Sigmoid colon (tissue), 7 donors: Measurements from ENCODE around the gene FUT7. TPM values are rescaled to one million over a fixed set of nuclear protein-coding genes. Genes with fewer than 3 reads are reported as not detected.

Experiments
- DNase-seq: peaks from one replicate; pipeline ENCODE4 v3.0.0-alpha.2; 2019
- H3K27ac ChIP-seq, 4 donors: fragments of 200-600 bp; sonication (generic); one replicate each; pipeline ENCODE4 v1.5.1; 2016 to 2019; ENCODE audit warnings: mild to moderate bottlenecking in 1 of 4
- H3K27me3 ChIP-seq, 3 donors: fragments of 200-600 bp; sonication (generic); one replicate each; pipeline ENCODE4 v1.5.1; 2019; ENCODE audit warnings: mild to moderate bottlenecking in 1 of 3
- H3K36me3 ChIP-seq, 4 donors: fragments of 200-600 bp; sonication (generic); one replicate each; pipeline ENCODE4 v1.5.1; 2016 to 2019
- H3K4me1 ChIP-seq, 4 donors: fragments of 200-600 bp; sonication (generic); one replicate each; pipeline ENCODE4 v1.5.1; 2017 to 2019
- H3K4me3 ChIP-seq, 4 donors: fragments of 200-600 bp; sonication (generic); one replicate each; pipeline ENCODE4 v1.5.1; 2017 to 2019; ENCODE audit warnings: mild to moderate bottlenecking in 2 of 4, moderate library complexity in 1 of 4
- H3K9me3 ChIP-seq, 4 donors: fragments of 200-600 bp in 3 of 4; sonication (generic) in 3 of 4; one replicate each; pipeline versions ENCODE4 v1.5.1 to v1.6.1; 2013 to 2019
- CTCF ChIP-seq, 4 experiments: fragments of 450-650 bp in 3 of 4; fragments of 200-600 bp in 1 of 4; IDR thresholded peaks; one replicate each; pipeline ENCODE4 v1.5.1; 2016 to 2019; ENCODE audit warnings: antibody characterized with exemption in 4 of 4, mild to moderate bottlenecking in 3 of 4, moderate library complexity in 2 of 4
- EP300 ChIP-seq, 4 donors: sonication (generic); formaldehyde crosslinking; IDR thresholded peaks; one replicate each; pipeline ENCODE4 v1.6.1; 2017; ENCODE audit warnings: antibody characterized with exemption in 4 of 4
- POLR2A ChIP-seq, 2 donors: fragments of 450-650 bp; IDR thresholded peaks; one replicate each; pipeline ENCODE4 v1.6.1; 2016; ENCODE audit warnings: antibody characterized with exemption in 2 of 2, mild to moderate bottlenecking in 2 of 2, moderate library complexity in 2 of 2
- POLR2AphosphoS5 ChIP-seq, 4 donors: sonication (generic); formaldehyde crosslinking; IDR thresholded peaks; one replicate each; pipeline ENCODE4 v1.6.1; 2017; ENCODE audit warnings: antibody characterized with exemption in 4 of 4
- WGBS, 2 donors: extraction: QIAGEN DNeasy Blood & Tissue Kit; methylation state at CpG; one replicate each; pipeline ENCODE4 v1.1.7; 2013; 5-methylcytosine and 5-hydroxymethylcytosine counted together
- intact Hi-C: fragments of 100-400 bp; cut with DNase I; formaldehyde crosslinking; loops from one replicate; pipeline ENCODE4 v1.15.1; 2023
- polyA plus RNA-seq, 3 donors: library from polyadenylated mRNA; stranded (reverse); fragments of 200-250 nt; gene quantifications; one replicate each; pipeline ENCODE4 v1.2.3, GENCODE V29; 2013
- total RNA-seq, 4 donors: library from RNA; depleted of rRNA; stranded (reverse); fragments of >200 nt; gene quantifications; one replicate each; pipeline ENCODE4 v1.1.0, GENCODE V29; 2016
- donor health status: healthy with polysubstance abuse.
- donor health status: Bipolar disorder and iron deficiency.
- donor health status: healthy.

Gene FUT7
- total and polyA plus RNA-seq, 7 donors = 0.36 to 1.3 (median 0.84) TPM; not detected in 3

- intact Hi-C loops = loop anchor here (5.0 kb wide), 1 partner anchor 39 kb away; the partner anchor contains the start of gene ABCA2
- 86 to 94% methylated on average over 26 of the region's 26 CpGs for WGBS, 2 donors
- H3K4me1 ChIP-seq = peaks cover 0 to 26% (median 18%) of the 10 kb centered on the region in 4 donors
Measured at GRCh38 chr9:137066096-137066861, 34.4 kb upstream of the FUT7 start.

GRCh38 chr9:137065336-137065967 lies 33.6 kb upstream of the FUT7 start:
- Histone ChIP-seq H3K36me3 (no peaks in the 10 kb centered on the region), H3K9me3 (no peaks in the 10 kb centered on the region), H3K27me3 (peaks cover 18 to 36% (median 32%) of the 10 kb centered on the region in 3 donors), H3K4me1 (peaks cover 0 to 22% (median 14%) of the 10 kb centered on the region in 4 donors), H3K4me3 (no peak overlapping the region), H3K27ac (no peak overlapping the region)
- 93 to 94% methylated on average over 23 of the region's 23 CpGs for WGBS, 2 donors
- no peak for DNase-seq
- intact Hi-C loops = loop anchor here (5.0 kb wide), 1 partner anchor 38 kb away; the partner anchor contains the start of gene ABCA2
- no peak for TF ChIP-seq POLR2A (IDR thresholded peaks at IDR 0.05)
- no peak for TF ChIP-seq EP300 (IDR thresholded peaks at IDR 0.05)
- no peak for TF ChIP-seq CTCF (IDR thresholded peaks at IDR 0.05)
- TF ChIP-seq POLR2AphosphoS5 (IDR thresholded peaks at IDR 0.05) = no peak

More at GRCh38 chr9:137066096-137066861, 34.4 kb upstream of the FUT7 start:
- no peak for DNase-seq
- Histone ChIP-seq H3K9me3 (no peaks in the 10 kb centered on the region), H3K27ac (no peak overlapping the region), H3K36me3 (no peaks in the 10 kb centered on the region), H3K4me3 (no peak overlapping the region), H3K27me3 (peaks cover 18 to 36% (median 32%) of the 10 kb centered on the region in 3 donors)
- TF ChIP-seq POLR2A (IDR thresholded peaks at IDR 0.05) (no peak), EP300 (IDR thresholded peaks at IDR 0.05) (no peak), POLR2AphosphoS5 (IDR thresholded peaks at IDR 0.05) (no peak), CTCF (IDR thresholded peaks at IDR 0.05) (no peak)

- WGBS, 2 donors = 89 to 94% methylated on average over 12 of the region's 12 CpGs
- no peak for DNase-seq
- H3K27me3 ChIP-seq = peaks cover 13 to 30% (median 26%) of the 10 kb centered on the region in 3 donors
- no peak for TF ChIP-seq CTCF (IDR thresholded peaks at IDR 0.05)
- no peak for TF ChIP-seq EP300 (IDR thresholded peaks at IDR 0.05)
- no peak for TF ChIP-seq POLR2A (IDR thresholded peaks at IDR 0.05)
- no peak for TF ChIP-seq POLR2AphosphoS5 (IDR thresholded peaks at IDR 0.05)
- H3K9me3 ChIP-seq = no peaks in the 10 kb centered on the region
- no peak overlapping the region for H3K27ac ChIP-seq
- no peaks in the 10 kb centered on the region for H3K36me3 ChIP-seq
- no peak overlapping the region for H3K4me3 ChIP-seq
- peaks cover 0 to 16% (median 11%) of the 10 kb centered on the region in 4 donors for H3K4me1 ChIP-seq
- intact Hi-C loops = loop anchor here (5.0 kb wide), 1 partner anchor 38 kb away; the partner anchor contains the start of gene ABCA2
Measured at GRCh38 chr9:137064880-137065164, 32.9 kb upstream of the FUT7 start.

- no peaks in the 10 kb centered on the region for H3K9me3 ChIP-seq
- no peaks in the 10 kb centered on the region for H3K36me3 ChIP-seq
- H3K27me3 ChIP-seq = peaks cover 7 to 24% (median 21%) of the 10 kb centered on the region in 3 donors
- TF ChIP-seq EP300 (IDR thresholded peaks at IDR 0.05) = no peak
- TF ChIP-seq POLR2A (IDR thresholded peaks at IDR 0.05) = no peak
- peak; percentile 91 to 96 (median 94) for TF ChIP-seq CTCF (IDR thresholded peaks at IDR 0.05)
- TF ChIP-seq POLR2AphosphoS5 (IDR thresholded peaks at IDR 0.05) = no peak
- WGBS, 2 donors = 51 to 56% methylated on average over 55 of the region's 55 CpGs
- intact Hi-C loops = no loop called here
- no peak overlapping the region for H3K4me3 ChIP-seq
- DNase-seq = peak; percentile 81
- no peak overlapping the region for H3K27ac ChIP-seq
- H3K4me1 ChIP-seq = peaks cover 0 to 10% (median 6%) of the 10 kb centered on the region in 4 donors
Measured at GRCh38 chr9:137064027-137064879, 32.4 kb upstream of the FUT7 start.
